Hepatocyte (in vitro differentiated cells): ENCODE results near the gene POLR1H. TPM values are rescaled to one million over a fixed set of nuclear protein-coding genes. Genes with fewer than 3 reads are reported as not detected.
A peak's percentile ranks its signal among the peaks of the same experiment; 100 is the strongest.

Experiments used
- DNase-seq: peaks from one replicate; pipeline ENCODE4 v3.0.0-alpha.2; 2016; ENCODE audit warnings: low spot score
- H2AFZ ChIP-seq: fragments of 200-600 bp; sonication (generic); 2 replicates; pipeline ENCODE4 v1.6.0; 2016; ENCODE audit warnings: antibody characterized with exemption, mild to moderate bottlenecking
- H3K27ac ChIP-seq: fragments of 200-600 bp; sonication (generic); 2 replicates; pipeline ENCODE4 v1.5.1; 2016; ENCODE audit warnings: mild to moderate bottlenecking
- H3K27me3 ChIP-seq: fragments of 200-600 bp; sonication (generic); 2 replicates; pipeline ENCODE4 v1.6.1; 2016
- H3K36me3 ChIP-seq: fragments of 200-600 bp; sonication (generic); replicated peaks from 2 replicates; pipeline ENCODE4 v1.5.1; 2016; ENCODE audit warnings: low read depth; ENCODE audit not compliant: insufficient read depth
- H3K4me1 ChIP-seq: fragments of 200-600 bp; sonication (generic); 2 replicates; pipeline ENCODE4 v1.5.1; 2016; ENCODE audit warnings: mild to moderate bottlenecking, moderate library complexity; ENCODE audit not compliant: insufficient read depth
- H3K4me2 ChIP-seq: fragments of 200-600 bp; sonication (generic); 2 replicates; pipeline ENCODE4 v1.6.0; 2016
- H3K4me3 ChIP-seq: fragments of 200-600 bp; sonication (generic); 2 replicates; pipeline ENCODE4 v1.5.1; 2016; ENCODE audit warnings: mild to moderate bottlenecking
- H3K79me2 ChIP-seq: fragments of 200-600 bp; sonication (generic); 2 replicates; pipeline ENCODE4 v1.6.0; 2017; ENCODE audit warnings: mild to moderate bottlenecking
- H3K9me2 ChIP-seq: fragments of 200-600 bp; sonication (generic); replicated peaks from 2 replicates; pipeline ENCODE4 v1.6.0; 2017; ENCODE audit warnings: mild to moderate bottlenecking; ENCODE audit not compliant: insufficient read depth
- H3K9me3 ChIP-seq: fragments of 200-600 bp; sonication (generic); 2 replicates; pipeline ENCODE4 v1.5.1; 2016; ENCODE audit warnings: low read depth, mild to moderate bottlenecking
- H4K20me1 ChIP-seq: fragments of 200-600 bp; sonication (generic); 2 replicates; pipeline ENCODE4 v1.6.0; 2016; ENCODE audit warnings: mild to moderate bottlenecking; ENCODE audit not compliant: insufficient read depth, poor library complexity, severe bottlenecking
- CTCF ChIP-seq: fragments of 200-600 bp; sonication (generic); IDR thresholded peaks from 2 replicates; pipeline ENCODE4 v1.5.1; 2016; ENCODE audit warnings: antibody characterized with exemption, mild to moderate bottlenecking; ENCODE audit not compliant: poor library complexity
- EZH2 ChIP-seq: fragments of 200-600 bp; sonication (generic); IDR thresholded peaks from 2 replicates; pipeline ENCODE4 v1.6.1; 2016; ENCODE audit warnings: antibody characterized with exemption, mild to moderate bottlenecking, borderline replicate concordance
- EZH2phosphoT487 ChIP-seq: fragments of 200-600 bp; sonication (generic); IDR thresholded peaks from one replicate; pipeline ENCODE4 v1.6.1; 2018; ENCODE audit warnings: antibody characterized with exemption, mild to moderate bottlenecking, low read depth, moderate library complexity; ENCODE audit not compliant: unreplicated experiment, severe bottlenecking
- WGBS: methylation state at CpG from one replicate; pipeline ENCODE4 v1.1.6; 2016; ENCODE audit warnings: low lambda C conversion rate; ENCODE audit errors: missing lambda C conversion rate; 5-methylcytosine and 5-hydroxymethylcytosine counted together
- polyA plus RNA-seq: library from polyadenylated mRNA; unstranded; fragments of >200 nt; fragmentation: Nextera tagmentation; extraction: Ambion mirVana; gene quantifications from 2 replicates; pipeline ENCODE4 v1.2.1, GENCODE V29; 2016
- small RNA-seq: library from RNA; depleted of rRNA; stranded (forward); fragments of <200 nt; gene quantifications from one replicate; pipeline ENCODE3, GENCODE V24; 2014
- total RNA-seq: library from RNA; depleted of rRNA; stranded (reverse); fragments of >200 nt; gene quantifications from 2 replicates; pipeline ENCODE4 v1.2.3, GENCODE V29; 2014

The POLR1H gene
- total and polyA plus RNA-seq, 2 experiments from 2014 or later: 21.3 to 34.8 TPM

- H3K79me2 ChIP-seq: no peaks in the 10 kb centered on the region
- DNase-seq: no peak
- no peak within 1 kb of the TSS for H3K4me3 ChIP-seq
- peaks cover 10% of the 10 kb centered on the region for H3K4me1 ChIP-seq
- H3K36me3 ChIP-seq: no peaks in the 10 kb centered on the region
- 78% methylated on average over 3 of the region's 3 CpGs for WGBS
- peaks cover 24% of the 10 kb centered on the region for H3K27me3 ChIP-seq
- no peaks in the 10 kb centered on the region for H3K9me3 ChIP-seq
- no peaks in the 10 kb centered on the region for H4K20me1 ChIP-seq
- no peak for TF ChIP-seq CTCF
- H2AFZ ChIP-seq: no peak within 1 kb of the TSS
- H3K4me2 ChIP-seq: peak within 1 kb of the TSS; percentile 60
- H3K27ac ChIP-seq: peak within 1 kb of the TSS; percentile 84
- H3K9me2 ChIP-seq: no peaks in the 10 kb centered on the region
These were observed 52.1 kb downstream of the POLR1H start, which contains the start of gene TRIM31 for GRCh38 chr6:30113003-30113759. TSS of gene TRIM31 (minus strand) at chr6:30113090. CDS start at chr6:30112805, 285 bp downstream.

GRCh38 chr6:30113841-30114240 lies 52.8 kb downstream of the POLR1H start:
- peaks cover 10% of the 10 kb centered on the region for H3K4me1 ChIP-seq
- no peak overlapping the region for H3K4me3 ChIP-seq
- no peak overlapping the region for H2AFZ ChIP-seq
- no peaks in the 10 kb centered on the region for H3K79me2 ChIP-seq
- H3K9me2 ChIP-seq: no peaks in the 10 kb centered on the region
- DNase-seq: no peak
- peak overlapping the region; percentile 60 for H3K4me2 ChIP-seq
- no peaks in the 10 kb centered on the region for H3K9me3 ChIP-seq
- H3K27ac ChIP-seq: peak overlapping the region; percentile 84
- TF ChIP-seq EZH2 (no peak), CTCF (no peak), EZH2phosphoT487 (no peak)
- no peaks in the 10 kb centered on the region for H4K20me1 ChIP-seq
- 81% methylated on average over 1 of the region's 1 CpG for WGBS
- H3K27me3 ChIP-seq: peaks cover 24% of the 10 kb centered on the region
- no peaks in the 10 kb centered on the region for H3K36me3 ChIP-seq

Small RNAs within 50 kb of the gene (small RNA-seq; reads per million reads assigned to genes)
- gene RF02218 (not detected), gene RF02219 (not detected), gene RF02220 (not detected)

Other genes starting within 250 kb of the POLR1H start
- gene HLA-G, start 233.4 kb upstream of the POLR1H start, total RNA-seq: 0.76 TPM in 1 of 2 replicates, not detected in the other
- gene HLA-G, start 233.4 kb upstream of the POLR1H start, polyA plus RNA-seq: 2.6 and 2.8 TPM in 2 replicates
- 293 and 339 TPM in 2 replicates for gene HLA-A, start 118.7 kb upstream of the POLR1H start, total RNA-seq
- 349 and 350 TPM in 2 replicates for gene HLA-A, start 118.7 kb upstream of the POLR1H start, polyA plus RNA-seq
- gene PPP1R11, start 5.9 kb downstream of the POLR1H start, total RNA-seq: 50.9 and 55.6 TPM in 2 replicates
- 74.5 and 79.6 TPM in 2 replicates for gene PPP1R11, start 5.9 kb downstream of the POLR1H start, polyA plus RNA-seq
- gene RNF39, start 14.5 kb downstream of the POLR1H start, total RNA-seq: 0.73 and 1.1 TPM in 2 replicates
- 2.2 and 3.3 TPM in 2 replicates for gene RNF39, start 14.5 kb downstream of the POLR1H start, polyA plus RNA-seq
- gene TRIM31, start 51.8 kb downstream of the POLR1H start, total RNA-seq: 6.3 and 7.7 TPM in 2 replicates
- 5.0 and 10.1 TPM in 2 replicates for gene TRIM31, start 51.8 kb downstream of the POLR1H start, polyA plus RNA-seq
- 0.40 and 1.0 TPM in 2 replicates for gene TRIM40, start 74.9 kb downstream of the POLR1H start, total RNA-seq
- gene TRIM40, start 74.9 kb downstream of the POLR1H start, polyA plus RNA-seq: 0.34 and 2.2 TPM in 2 replicates
- gene TRIM10, start 99.9 kb downstream of the POLR1H start, total RNA-seq: 0.12 and 0.27 TPM in 2 replicates
- 0.16 and 1.1 TPM in 2 replicates for gene TRIM10, start 99.9 kb downstream of the POLR1H start, polyA plus RNA-seq
- gene TRIM15, start 102.3 kb downstream of the POLR1H start, total RNA-seq: 2.6 and 3.6 TPM in 2 replicates
- gene TRIM15, start 102.3 kb downstream of the POLR1H start, polyA plus RNA-seq: 1.2 and 1.5 TPM in 2 replicates
- 37.2 and 42.3 TPM in 2 replicates for gene TRIM26, start 152.1 kb downstream of the POLR1H start, total RNA-seq
- gene TRIM26, start 152.1 kb downstream of the POLR1H start, polyA plus RNA-seq: 27.2 and 29.3 TPM in 2 replicates